Testis (tissue), 3 donors: ENCODE measurements around the gene FAM98C. TPM values are rescaled to one million over a fixed set of nuclear protein-coding genes. Genes with fewer than 3 reads are reported as not detected.

ENCODE experiments used
- DNase-seq: peaks from one replicate; pipeline ENCODE4 v3.0.0-alpha.2; 2019
- H3K27ac ChIP-seq, 2 donors: fragments of 200-600 bp; sonication (generic); one replicate each; pipeline ENCODE4 v1.5.1; 2019
- H3K27me3 ChIP-seq: fragments of 200-600 bp; sonication (generic); one replicate; pipeline ENCODE4 v1.5.1; 2019
- H3K36me3 ChIP-seq: fragments of 200-600 bp; sonication (generic); one replicate; pipeline ENCODE4 v1.5.1; 2017; ENCODE audit warnings: low read depth; ENCODE audit errors: missing control alignments
- H3K4me1 ChIP-seq: fragments of 200-600 bp; sonication (generic); one replicate; pipeline ENCODE4 v1.5.1; 2019
- H3K4me3 ChIP-seq, 2 donors: fragments of 200-600 bp; sonication (generic); one replicate each; pipeline ENCODE4 v1.5.1; 2017 to 2019
- H3K9me3 ChIP-seq: fragments of 200-600 bp; sonication (generic); one replicate; pipeline ENCODE4 v1.5.1; 2017
- POLR2A ChIP-seq: fragments of 450-650 bp; IDR thresholded peaks from one replicate; pipeline ENCODE4 v1.6.1; 2017; ENCODE audit warnings: antibody characterized with exemption, mild to moderate bottlenecking, moderate library complexity
- WGBS, 2 donors: methylation state at CpG; one replicate each; pipeline ENCODE4 v1.1.5; 2018; 5-methylcytosine and 5-hydroxymethylcytosine counted together
- intact Hi-C: fragments of 100-400 bp; cut with DNase I; formaldehyde crosslinking; loops from one replicate; pipeline ENCODE4 v1.15.1; 2023; ENCODE audit warnings: low total_unique reads
- polyA plus RNA-seq: library from polyadenylated mRNA; stranded (reverse); fragments of 350-450 nt; fragmentation: Illumina TruSeq; extraction: RNeasy Lipid Tissue Mini Kit (QIAGEN cat#74804); gene quantifications from one replicate; pipeline ENCODE4 v1.2.3, GENCODE V29; 2014; ENCODE audit warnings: low read depth, low replicate concordance; ENCODE audit not compliant: insufficient read depth
- total RNA-seq, 2 donors: library from RNA; depleted of rRNA; stranded (reverse); fragments of >200 nt; gene quantifications; one replicate each; pipeline ENCODE4 v1.2.3, GENCODE V29; 2016
- TF ChIP-seq, protein P1 (sequence below), 3 experiments: fragments of 450-650 bp in 2 of 3; fragments of 200-600 bp in 1 of 3; sonication (generic) in 1 of 3; IDR thresholded peaks; one replicate each; pipeline ENCODE4 v1.5.1; 2016 to 2019; ENCODE audit warnings: antibody characterized with exemption in 3 of 3, mild to moderate bottlenecking in 2 of 3, moderate library complexity in 1 of 3

The FAM98C gene
- total and polyA plus RNA-seq, 3 donors from 2014 or later = 13.0 to 17.7 (median 14.1) TPM

DNA sequence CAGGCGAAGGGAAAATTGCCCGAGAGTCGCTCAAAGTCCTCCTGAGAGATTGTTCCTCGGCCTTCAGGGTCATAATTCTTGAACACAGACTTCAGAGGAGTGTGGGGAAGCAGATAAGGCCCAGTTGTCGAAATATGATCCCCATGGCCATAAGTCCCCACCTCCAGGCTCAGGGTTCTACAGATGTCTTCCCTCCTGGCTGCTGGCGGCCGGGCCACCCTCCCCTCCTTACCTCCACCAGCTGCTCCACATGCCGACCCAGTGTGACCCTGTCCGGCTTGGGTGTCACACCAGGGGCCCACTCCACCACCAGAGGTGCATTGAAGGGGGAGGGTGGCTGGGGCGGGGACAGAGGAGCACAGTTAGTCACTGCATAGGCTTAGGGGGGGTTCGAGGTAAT is 10.1 kb downstream of the FAM98C start:
- intact Hi-C loops = no loop called here
- H3K36me3 ChIP-seq = no peaks in the 10 kb centered on the region
- no peaks in the 10 kb centered on the region for H3K9me3 ChIP-seq
- H3K4me1 ChIP-seq = peaks cover 1% of the 10 kb centered on the region
- DNase-seq = no peak
- no peaks in the 10 kb centered on the region for H3K27me3 ChIP-seq
- TF ChIP-seq, protein P1, sequence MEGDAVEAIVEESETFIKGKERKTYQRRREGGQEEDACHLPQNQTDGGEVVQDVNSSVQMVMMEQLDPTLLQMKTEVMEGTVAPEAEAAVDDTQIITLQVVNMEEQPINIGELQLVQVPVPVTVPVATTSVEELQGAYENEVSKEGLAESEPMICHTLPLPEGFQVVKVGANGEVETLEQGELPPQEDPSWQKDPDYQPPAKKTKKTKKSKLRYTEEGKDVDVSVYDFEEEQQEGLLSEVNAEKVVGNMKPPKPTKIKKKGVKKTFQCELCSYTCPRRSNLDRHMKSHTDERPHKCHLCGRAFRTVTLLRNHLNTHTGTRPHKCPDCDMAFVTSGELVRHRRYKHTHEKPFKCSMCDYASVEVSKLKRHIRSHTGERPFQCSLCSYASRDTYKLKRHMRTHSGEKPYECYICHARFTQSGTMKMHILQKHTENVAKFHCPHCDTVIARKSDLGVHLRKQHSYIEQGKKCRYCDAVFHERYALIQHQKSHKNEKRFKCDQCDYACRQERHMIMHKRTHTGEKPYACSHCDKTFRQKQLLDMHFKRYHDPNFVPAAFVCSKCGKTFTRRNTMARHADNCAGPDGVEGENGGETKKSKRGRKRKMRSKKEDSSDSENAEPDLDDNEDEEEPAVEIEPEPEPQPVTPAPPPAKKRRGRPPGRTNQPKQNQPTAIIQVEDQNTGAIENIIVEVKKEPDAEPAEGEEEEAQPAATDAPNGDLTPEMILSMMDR (IDR thresholded peaks at IDR 0.05) = no peak
- no peak for TF ChIP-seq POLR2A
- no peak overlapping the region for H3K27ac ChIP-seq
- 58 to 63% methylated on average over 7 to 11 of the region's 11 CpGs for WGBS, 2 donors
- no peak overlapping the region for H3K4me3 ChIP-seq

GRCh38 chr19:38413416-38413815 is 10.5 kb downstream of the FAM98C start:
- no peak for DNase-seq
- no peak overlapping the region for H3K4me3 ChIP-seq
- no peaks in the 10 kb centered on the region for H3K9me3 ChIP-seq
- TF ChIP-seq, protein P1 (IDR thresholded peaks at IDR 0.05) = no peak
- no peak for TF ChIP-seq POLR2A
- intact Hi-C loops = no loop called here
- WGBS, 2 donors = 75 to 87% methylated on average over 2 to 6 of the region's 6 CpGs
- H3K4me1 ChIP-seq = peaks cover 4% of the 10 kb centered on the region
- H3K27ac ChIP-seq = no peak overlapping the region
- no peaks in the 10 kb centered on the region for H3K27me3 ChIP-seq
- no peaks in the 10 kb centered on the region for H3K36me3 ChIP-seq

- Histone ChIP-seq H3K27me3 (no peaks in the 10 kb centered on the region), H3K9me3 (no peaks in the 10 kb centered on the region), H3K36me3 (no peaks in the 10 kb centered on the region), H3K27ac (no peak overlapping the region), H3K4me3 (no peak overlapping the region), H3K4me1 (peaks cover 4% of the 10 kb centered on the region)
- WGBS, 2 donors = 77 to 85% methylated on average over 8 of the region's 8 CpGs
- intact Hi-C loops = no loop called here
- no peak for TF ChIP-seq POLR2A
- TF ChIP-seq, protein P1 (IDR thresholded peaks at IDR 0.05) = no peak
- DNase-seq = no peak
These were observed 14.3 kb downstream of the FAM98C start for GRCh38 chr19:38417146-38417543.

DNA sequence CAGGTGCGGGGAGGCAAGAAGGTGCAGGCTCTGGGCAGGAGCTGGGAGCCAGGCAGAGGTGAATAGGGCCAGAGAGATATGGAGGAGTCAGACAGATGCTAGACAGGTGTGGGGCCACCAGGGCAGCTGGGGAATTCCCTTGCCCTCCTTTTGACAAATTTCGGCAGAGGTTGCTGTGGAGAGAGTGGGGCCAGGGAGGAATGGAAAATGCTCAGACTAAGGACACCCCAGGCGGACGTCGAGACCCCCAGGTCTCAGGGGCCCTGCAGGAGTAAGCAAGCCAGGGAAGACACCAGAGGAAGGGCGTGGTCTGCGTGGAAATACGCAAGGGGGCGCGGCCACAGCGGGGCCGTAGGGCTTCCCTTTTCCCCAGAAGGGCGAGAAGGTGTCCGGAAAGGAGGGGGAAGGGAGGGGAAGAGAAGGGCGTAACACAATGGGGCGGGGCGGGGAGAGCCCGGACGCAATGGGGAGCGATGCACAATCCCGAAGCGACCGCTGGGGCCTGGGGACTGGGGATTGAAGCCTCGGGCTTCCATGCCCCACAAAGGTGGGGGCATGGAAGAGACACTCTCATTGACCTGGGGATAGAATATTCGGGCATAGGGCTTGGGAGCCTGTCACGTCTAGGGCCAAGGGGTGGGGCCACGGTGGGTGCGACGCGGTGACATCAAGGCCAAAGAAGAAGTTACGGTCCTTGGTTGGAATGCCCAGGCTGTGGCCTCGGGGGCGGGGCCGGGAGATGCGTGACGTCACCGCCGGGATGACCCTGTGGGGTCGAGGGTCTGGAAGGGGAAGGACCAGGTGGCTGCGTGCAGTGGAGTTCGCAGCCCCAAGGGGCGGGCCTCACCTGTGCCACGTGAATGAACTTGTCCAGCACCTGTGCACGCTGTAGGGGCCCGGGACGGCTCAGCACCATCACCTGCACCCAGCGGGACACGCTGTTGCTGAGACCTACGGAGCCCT is 14.9 kb downstream of the FAM98C start:
- Histone ChIP-seq H3K27ac (no peak overlapping the region), H3K27me3 (no peaks in the 10 kb centered on the region), H3K4me3 (peak overlapping the region; percentile 29 to 49), H3K36me3 (no peaks in the 10 kb centered on the region), H3K4me1 (peaks cover 4% of the 10 kb centered on the region), H3K9me3 (no peaks in the 10 kb centered on the region)
- intact Hi-C loops = no loop called here
- WGBS, 2 donors = 8 to 11% methylated on average over 24 to 49 of the region's 49 CpGs
- DNase-seq = peak; percentile 54
- no peak for TF ChIP-seq POLR2A

- WGBS, 2 donors = 92 to 95% methylated on average over 3 to 9 of the region's 9 CpGs
These were observed 18.0 kb downstream of the FAM98C start for GRCh38 chr19:38420935-38421334.

More at GRCh38 chr19:38420935-38421334, 18.0 kb downstream of the FAM98C start:
- H3K4me3 ChIP-seq = no peak overlapping the region
- no peaks in the 10 kb centered on the region for H3K36me3 ChIP-seq
- no peaks in the 10 kb centered on the region for H3K9me3 ChIP-seq
- H3K27me3 ChIP-seq = no peaks in the 10 kb centered on the region
- no peak for TF ChIP-seq POLR2A
- TF ChIP-seq, protein P1 (IDR thresholded peaks at IDR 0.05) = no peak
- no peak overlapping the region for H3K27ac ChIP-seq
- intact Hi-C loops = no loop called here
- peaks cover 4% of the 10 kb centered on the region for H3K4me1 ChIP-seq
- DNase-seq = no peak
